Heart left ventricle (tissue), 16 donors: Measurements from ENCODE around the gene RAB28. TPM values are rescaled to one million over a fixed set of nuclear protein-coding genes. Genes with fewer than 3 reads are reported as not detected.

Experiments
- ATAC-seq, 4 donors: fragments of 200-7000 bp; cut with Tn5 transposase; one replicate each; pipeline ENCODE4 v1.9.1; 2020 to 2022; ENCODE audit warnings: moderate library complexity in 4 of 4, mild to moderate bottlenecking in 3 of 4, moderate number of reproducible peaks in 1 of 4
- DNase-seq, 5 donors: peaks; one replicate each; pipeline ENCODE4 v3.0.0-alpha.2; 2020
- H3K27ac ChIP-seq, 12 donors: fragments of 200-600 bp; sonication (generic) in 4 of 12; one replicate each; pipeline versions ENCODE4 v1.5.0 to v1.8.0; 2016 to 2022; ENCODE audit warnings: mild to moderate bottlenecking in 2 of 12
- H3K27me3 ChIP-seq, 9 donors: fragments of 200-600 bp; sonication (generic) in 2 of 9; one replicate each; pipeline versions ENCODE4 v1.5.1 to v1.8.0; 2016 to 2022; ENCODE audit warnings: mild to moderate bottlenecking in 3 of 9
- H3K36me3 ChIP-seq, 9 donors: fragments of 200-600 bp; sonication (generic) in 2 of 9; one replicate each; pipeline versions ENCODE4 v1.5.0 to v1.8.0; 2018 to 2022; ENCODE audit warnings: mild to moderate bottlenecking in 2 of 9
- H3K4me1 ChIP-seq, 12 donors: fragments of 200-600 bp; sonication (generic) in 4 of 12; one replicate each; pipeline versions ENCODE4 v1.5.0 to v1.8.0; 2016 to 2022; ENCODE audit warnings: mild to moderate bottlenecking in 3 of 12
- H3K4me3 ChIP-seq, 12 donors: fragments of 200-600 bp; sonication (generic) in 4 of 12; one replicate each; pipeline versions ENCODE4 v1.5.0 to v1.8.0; 2017 to 2022; ENCODE audit warnings: mild to moderate bottlenecking in 9 of 12, moderate library complexity in 4 of 12
- H3K9me3 ChIP-seq, 12 donors: fragments of 200-600 bp; sonication (generic) in 4 of 12; one replicate each; pipeline versions ENCODE4 v1.5.0 to v1.8.0; 2016 to 2022; ENCODE audit warnings: mild to moderate bottlenecking in 1 of 12
- POLR2A ChIP-seq, 2 donors: fragments of 450-650 bp; IDR thresholded peaks; one replicate each; pipeline ENCODE4 v1.6.1; 2017; ENCODE audit warnings: antibody characterized with exemption in 2 of 2, mild to moderate bottlenecking in 2 of 2, moderate library complexity in 2 of 2
- WGBS, 4 donors: extraction: QIAGEN DNeasy Blood & Tissue Kit in 2 of 4; methylation state at CpG; one replicate each; pipeline versions ENCODE4 v1.1.5 to v1.1.7; 2013 to 2018; 5-methylcytosine and 5-hydroxymethylcytosine counted together
- intact Hi-C, 10 donors: fragments of 100-400 bp; cut with DNase I; formaldehyde crosslinking; loops; one replicate each; pipeline versions ENCODE4 v1.11.1 to v1.14.2; 2022
- polyA plus RNA-seq, 2 donors: library from polyadenylated mRNA; stranded (reverse); fragments of 200-250 nt; gene quantifications; one replicate each; pipeline ENCODE4 v1.2.3, GENCODE V29; 2013
- total RNA-seq, 9 donors: library from RNA; depleted of rRNA in 2 of 9; stranded (reverse); fragments of >200 nt in 2 of 9; fragmentation: NEBNext Ultra II Directional in 3 of 9; extraction: Animal tissue kit (Norgen Biotek cat#: 25700) in 3 of 9; gene quantifications; one replicate each; pipeline versions ENCODE4 v1.1.0 to v1.2.4, GENCODE V29; 2016 to 2023
- TF ChIP-seq, protein P1 (sequence below), 12 donors: fragments of 200-600 bp; sonication (generic) in 4 of 12; IDR thresholded peaks; one replicate each; pipeline versions ENCODE4 v1.5.0 to v1.8.0; 2018 to 2022; ENCODE audit warnings: antibody characterized with exemption in 12 of 12, mild to moderate bottlenecking in 5 of 12
- donor health status: ischemic (EF 13 %, LVEDD 7.1; RV severe dilation, severe dysfunction).
- donor health status: healthy with polysubstance abuse.
- donor health status: DM: no; HTN: yes; CAD: no.
- donor health status: DM: no; HTN: no; CAD: no.
- donor health status: ischemic (EF 25% LVEDD 6.9; RV normal size, moderate dysfunction).
- donor health status: ischemic (EF 25% LVEDD 5.7; RV mildly dilated, moderate dysfunction).
- donor health status: healthy.
- donor health status: DM: yes; HTN: yes; CAD: no.
- donor health status: ischemic (EF 35%, LVEDD 5.7; RV mildly dilated, moderate dysfunction).
- donor health status: nonischemic (EF 11% LVEDD 7.7; RV severe dilation, severe dysfunction).
- donor health status: DM: yes; HTN: yes; CAD: no.
- donor health status: PGD.
- donor health status: ischemic (EF 29% LVEDD 5.4; RV normal size, mild dysfunction).
- donor health status: nonischemic (EF 23%, LVEDD 6.1; RV moderate dilation, normal function).

The RAB28 gene
- total and polyA plus RNA-seq, 11 donors, result 11.5 to 31.1 (median 17.9) TPM

DNA sequence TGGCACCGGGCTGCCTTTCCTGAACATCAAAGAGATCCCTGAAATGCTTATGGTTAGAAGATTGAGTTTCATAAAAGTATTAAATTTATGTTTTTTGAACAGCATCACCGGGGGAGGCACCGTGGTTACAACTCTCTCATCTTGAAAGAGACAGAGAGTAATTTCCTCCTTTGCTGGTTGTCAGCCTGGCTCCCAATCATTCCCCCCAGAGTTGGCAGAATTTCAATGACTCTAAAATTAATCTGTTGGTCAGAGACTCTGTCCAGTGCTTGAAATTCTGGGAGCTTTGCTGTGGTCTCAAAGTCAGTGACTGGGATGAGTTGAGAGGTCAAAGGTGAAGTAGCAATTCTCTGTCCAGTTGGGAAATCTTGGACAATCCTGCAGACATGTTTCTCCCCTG lies 135.9 kb downstream of the RAB28 start:
- Histone ChIP-seq H3K4me3 (no peak overlapping the region), H3K27me3 (no peaks in the 10 kb centered on the region), H3K4me1 (no peaks in the 10 kb centered on the region), H3K27ac (no peak overlapping the region), H3K9me3 (peaks cover 0 to 19% (median 0%) of the 10 kb centered on the region in 12 donors), H3K36me3 (peaks cover 0 to 3% (median 0%) of the 10 kb centered on the region in 9 donors)
- TF ChIP-seq, protein P1, sequence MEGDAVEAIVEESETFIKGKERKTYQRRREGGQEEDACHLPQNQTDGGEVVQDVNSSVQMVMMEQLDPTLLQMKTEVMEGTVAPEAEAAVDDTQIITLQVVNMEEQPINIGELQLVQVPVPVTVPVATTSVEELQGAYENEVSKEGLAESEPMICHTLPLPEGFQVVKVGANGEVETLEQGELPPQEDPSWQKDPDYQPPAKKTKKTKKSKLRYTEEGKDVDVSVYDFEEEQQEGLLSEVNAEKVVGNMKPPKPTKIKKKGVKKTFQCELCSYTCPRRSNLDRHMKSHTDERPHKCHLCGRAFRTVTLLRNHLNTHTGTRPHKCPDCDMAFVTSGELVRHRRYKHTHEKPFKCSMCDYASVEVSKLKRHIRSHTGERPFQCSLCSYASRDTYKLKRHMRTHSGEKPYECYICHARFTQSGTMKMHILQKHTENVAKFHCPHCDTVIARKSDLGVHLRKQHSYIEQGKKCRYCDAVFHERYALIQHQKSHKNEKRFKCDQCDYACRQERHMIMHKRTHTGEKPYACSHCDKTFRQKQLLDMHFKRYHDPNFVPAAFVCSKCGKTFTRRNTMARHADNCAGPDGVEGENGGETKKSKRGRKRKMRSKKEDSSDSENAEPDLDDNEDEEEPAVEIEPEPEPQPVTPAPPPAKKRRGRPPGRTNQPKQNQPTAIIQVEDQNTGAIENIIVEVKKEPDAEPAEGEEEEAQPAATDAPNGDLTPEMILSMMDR (IDR thresholded peaks at IDR 0.05), result no peak
- TF ChIP-seq POLR2A (IDR thresholded peaks at IDR 0.05), result no peak
- 85 to 87% (median 85%) methylated on average over 3 of the region's 3 CpGs for WGBS, 4 donors
- DNase-seq, result no peak
- ATAC-seq, result no peak
- intact Hi-C loops, result no loop called here

DNA sequence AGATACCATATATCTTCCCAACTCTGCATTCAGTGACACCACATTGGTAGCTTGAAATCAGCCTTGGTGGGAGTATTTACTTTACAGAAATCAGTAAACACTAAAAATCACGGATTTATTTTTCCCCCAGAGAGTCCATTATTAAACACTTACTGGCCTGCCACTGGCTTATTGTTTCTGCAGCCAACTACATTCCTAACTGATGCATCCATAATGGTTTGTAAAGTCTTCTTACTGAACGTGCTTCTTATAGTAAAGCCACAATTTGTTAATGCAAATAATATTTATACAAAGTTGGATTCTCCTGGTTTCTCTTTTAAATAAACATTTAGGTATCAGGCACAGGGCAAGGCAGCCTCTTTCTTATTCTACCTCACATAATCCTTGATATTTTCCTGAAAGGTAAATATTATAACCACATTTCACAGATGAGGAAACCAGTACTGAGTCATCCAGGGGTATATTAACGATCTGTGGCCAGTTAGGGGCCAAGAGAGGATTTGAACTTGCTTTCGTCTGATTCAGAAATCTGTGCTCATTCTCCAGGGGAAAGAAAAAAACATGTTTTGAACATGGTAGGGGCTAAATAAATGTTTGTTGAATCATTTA lies 136.5 kb downstream of the RAB28 start:
- intact Hi-C loops, result no loop called here
- H3K27ac ChIP-seq, result no peak overlapping the region
- TF ChIP-seq POLR2A (IDR thresholded peaks at IDR 0.05), result no peak
- TF ChIP-seq, protein P1 (IDR thresholded peaks at IDR 0.05), result no peak
- H3K4me1 ChIP-seq, result no peaks in the 10 kb centered on the region
- DNase-seq (no peak), ATAC-seq (no peak)
- no peak overlapping the region for H3K4me3 ChIP-seq
- H3K9me3 ChIP-seq, result peaks cover 0 to 14% (median 0%) of the 10 kb centered on the region in 12 donors
- no peaks in the 10 kb centered on the region for H3K36me3 ChIP-seq
- WGBS, 4 donors, result 85 to 89% (median 87%) methylated on average over 4 of the region's 4 CpGs
- H3K27me3 ChIP-seq, result no peaks in the 10 kb centered on the region

DNA sequence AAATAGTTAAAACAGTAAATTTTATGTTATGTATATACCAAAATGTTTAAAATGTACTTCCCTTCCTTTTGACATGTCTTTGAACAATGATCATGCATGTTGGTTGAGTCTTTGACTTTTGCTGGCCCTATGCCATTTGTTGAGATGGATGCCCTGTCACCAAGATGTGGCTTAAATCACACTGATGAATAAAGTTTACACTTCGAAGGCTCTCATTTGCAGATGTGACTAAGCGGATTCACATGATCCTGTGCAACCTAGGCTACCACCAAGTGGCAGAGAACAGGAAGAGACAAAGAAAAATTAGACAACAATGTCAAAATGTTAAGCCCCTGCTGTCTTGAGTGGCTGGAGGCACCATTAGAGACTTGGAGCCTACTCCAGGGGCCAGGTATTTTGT lies 139.9 kb downstream of the RAB28 start:
- intact Hi-C loops, result no loop called here
- H3K27me3 ChIP-seq, result no peaks in the 10 kb centered on the region
- ATAC-seq, result no peak

DNA sequence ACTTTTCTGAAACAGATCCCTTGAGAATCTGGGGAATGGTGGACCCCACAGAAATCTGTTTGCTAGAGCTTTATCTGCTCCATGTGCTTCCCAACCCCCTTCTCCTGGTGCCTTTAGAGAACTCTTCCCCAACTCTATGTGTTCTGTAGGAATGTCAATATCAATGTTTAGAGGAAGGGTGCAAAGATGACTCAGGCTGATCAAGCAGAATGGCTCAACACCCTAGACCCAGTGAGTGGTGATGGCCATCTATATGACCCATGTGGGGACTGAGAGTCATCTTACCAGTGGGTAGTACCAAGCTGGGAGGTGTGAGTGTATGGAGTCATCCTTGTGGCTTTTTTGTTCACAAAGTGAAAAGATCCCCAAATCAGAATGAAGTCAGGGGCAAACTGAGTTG lies 143.5 kb downstream of the RAB28 start:
- intact Hi-C loops, result no loop called here
- DNase-seq (no peak), ATAC-seq (no peak)
- H3K27me3 ChIP-seq, result no peaks in the 10 kb centered on the region
- H3K4me1 ChIP-seq, result no peaks in the 10 kb centered on the region
- H3K4me3 ChIP-seq, result no peak overlapping the region
- peaks cover 0 to 12% (median 0%) of the 10 kb centered on the region in 9 donors for H3K36me3 ChIP-seq
- H3K9me3 ChIP-seq, result no peaks in the 10 kb centered on the region
- TF ChIP-seq, protein P1 (IDR thresholded peaks at IDR 0.05), result no peak
- no peak for TF ChIP-seq POLR2A (IDR thresholded peaks at IDR 0.05)
- H3K27ac ChIP-seq, result no peak overlapping the region

More for the DNA sequence above, 139.9 kb downstream of the RAB28 start:
- H3K9me3 ChIP-seq, result no peaks in the 10 kb centered on the region
- no peak overlapping the region for H3K4me3 ChIP-seq
- WGBS, 4 donors, result 81 to 90% (median 89%) methylated on average over 2 of the region's 2 CpGs
- TF ChIP-seq, protein P1 (IDR thresholded peaks at IDR 0.05), result no peak
- no peak for TF ChIP-seq POLR2A (IDR thresholded peaks at IDR 0.05)
- no peak for DNase-seq
- no peaks in the 10 kb centered on the region for H3K36me3 ChIP-seq
- H3K4me1 ChIP-seq, result no peaks in the 10 kb centered on the region
- H3K27ac ChIP-seq, result no peak overlapping the region
